GM21786 (cell line): ENCODE measurements around the gene OTUB2.

Source experiments
- ATAC-seq: cut with Tn5 transposase; IDR thresholded peaks from one replicate; pipeline ENCODE4 v1.9.1; 2021; ENCODE audit not compliant: unreplicated experiment

The OTUB2 gene

DNA sequence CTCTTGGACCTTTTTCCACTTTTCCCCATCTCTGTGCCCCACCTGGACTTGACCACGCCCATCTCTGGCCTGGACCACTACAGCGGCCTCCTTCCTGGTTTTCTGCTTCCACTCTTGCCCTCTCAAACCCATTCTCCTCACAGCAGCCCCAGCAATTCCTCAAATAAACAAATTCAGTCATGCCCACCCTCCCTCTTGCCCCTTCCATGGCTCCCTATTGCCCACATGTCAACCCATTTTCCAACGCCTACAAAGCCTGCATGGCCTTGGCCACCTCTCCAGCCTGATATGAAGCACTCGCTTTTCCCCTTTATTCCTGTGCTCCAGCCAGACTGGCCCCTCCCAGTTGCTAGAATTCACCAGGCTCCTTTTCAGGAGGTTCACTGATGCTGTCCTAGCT lies 5.9 kb upstream of the OTUB2 start:
- no peak for ATAC-seq

GRCh38 chr14:94021001-94021400 lies 5.1 kb upstream of the OTUB2 start:
- no peak for ATAC-seq

DNA sequence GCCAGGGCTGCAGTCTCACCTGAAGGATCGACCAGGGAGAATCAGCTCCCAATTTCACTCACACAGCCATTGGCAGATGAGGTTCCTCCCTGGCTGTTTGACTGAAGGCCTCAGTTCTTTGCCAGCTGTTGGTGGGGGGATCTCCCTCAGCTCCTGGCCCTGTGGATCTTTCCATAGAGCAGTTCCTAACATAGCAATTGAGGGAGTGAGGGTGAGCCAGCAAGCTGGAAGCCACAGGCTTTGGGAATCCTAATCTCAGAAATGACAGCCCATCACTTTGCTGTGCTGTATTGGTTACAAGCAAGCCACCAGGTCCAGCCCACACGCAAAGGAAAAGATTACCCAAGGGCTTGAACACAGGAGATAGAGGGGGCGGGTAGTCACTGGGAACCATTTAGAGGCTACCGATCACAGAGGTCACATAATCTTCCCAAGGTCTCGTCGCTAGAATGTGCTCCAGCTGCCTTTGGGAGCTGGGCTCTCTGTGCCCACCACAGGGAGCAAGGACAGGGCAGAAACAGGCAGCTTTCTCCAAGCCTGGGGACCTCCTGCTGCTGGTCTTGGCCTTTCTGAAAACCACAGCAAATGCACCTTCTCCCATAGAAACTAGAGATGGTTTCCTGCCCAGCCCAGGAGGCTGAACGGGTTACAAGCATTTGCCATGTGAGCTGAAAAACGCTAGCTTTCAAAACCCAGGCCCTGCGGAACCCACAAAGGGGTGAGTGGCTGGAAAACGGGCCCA lies 4.6 kb upstream of the OTUB2 start:
- ATAC-seq: no peak

DNA sequence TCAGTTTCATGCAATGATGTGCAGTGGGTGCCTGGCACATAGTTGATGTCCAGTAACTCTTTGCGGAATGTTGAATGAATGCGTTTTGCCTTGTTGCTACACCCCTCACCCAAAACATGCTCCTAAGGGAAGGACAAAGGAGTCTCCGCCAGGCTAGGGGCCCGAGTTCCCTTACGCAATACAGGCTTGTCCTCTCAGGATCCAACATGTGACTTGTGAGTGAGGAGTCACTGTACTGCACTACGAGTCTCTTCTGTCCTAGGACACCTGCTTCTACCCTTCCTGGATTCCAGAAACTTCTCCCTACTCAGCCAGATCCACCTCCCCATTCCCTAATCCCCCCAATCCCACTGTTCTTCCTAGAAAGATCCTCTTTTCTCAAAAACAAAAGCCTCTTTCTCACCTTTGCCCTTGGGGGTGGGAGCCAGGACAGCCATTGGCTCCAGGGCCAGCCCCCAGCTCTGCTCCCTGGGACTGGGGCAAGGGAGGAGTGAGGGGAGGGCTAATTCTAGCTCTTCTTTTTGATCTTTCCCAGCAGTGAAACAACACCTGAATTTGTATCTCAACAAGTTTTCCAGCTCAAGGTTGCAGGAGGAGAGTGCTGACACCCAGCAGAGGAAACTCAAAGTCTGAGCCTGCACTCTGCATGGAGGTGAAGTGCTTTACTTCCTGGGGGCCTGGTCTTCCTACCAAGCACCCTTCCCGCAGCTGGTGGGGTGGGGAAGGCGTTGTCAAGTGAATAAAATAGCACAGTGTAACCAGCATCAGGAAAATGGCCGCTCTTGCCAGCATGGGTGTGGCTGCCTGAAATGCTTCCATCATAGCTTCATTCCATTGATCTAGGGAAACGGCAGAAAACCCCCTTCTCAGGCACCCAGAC lies 3.4 kb upstream of the OTUB2 start:
- no peak for ATAC-seq

DNA sequence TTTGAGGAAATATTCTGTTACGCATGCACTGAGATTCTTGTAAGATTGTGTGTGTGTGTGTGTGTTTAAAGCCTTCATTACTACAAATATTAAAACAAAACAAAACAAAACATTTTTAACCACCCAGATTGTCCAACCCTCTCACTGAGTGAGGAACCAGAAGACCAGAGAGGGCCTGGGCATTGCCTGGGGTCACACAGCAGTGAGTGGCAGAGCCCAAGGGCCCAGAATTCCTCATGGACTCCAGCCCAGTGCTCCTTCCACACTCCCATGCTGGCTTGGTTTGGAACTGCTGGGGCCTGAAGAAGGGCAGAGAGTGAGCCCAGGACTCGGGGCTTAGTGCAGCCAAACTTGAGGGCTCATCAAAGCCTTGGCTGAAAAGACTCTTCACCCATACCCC lies 1.6 kb upstream of the OTUB2 start:
- no peak for ATAC-seq

DNA sequence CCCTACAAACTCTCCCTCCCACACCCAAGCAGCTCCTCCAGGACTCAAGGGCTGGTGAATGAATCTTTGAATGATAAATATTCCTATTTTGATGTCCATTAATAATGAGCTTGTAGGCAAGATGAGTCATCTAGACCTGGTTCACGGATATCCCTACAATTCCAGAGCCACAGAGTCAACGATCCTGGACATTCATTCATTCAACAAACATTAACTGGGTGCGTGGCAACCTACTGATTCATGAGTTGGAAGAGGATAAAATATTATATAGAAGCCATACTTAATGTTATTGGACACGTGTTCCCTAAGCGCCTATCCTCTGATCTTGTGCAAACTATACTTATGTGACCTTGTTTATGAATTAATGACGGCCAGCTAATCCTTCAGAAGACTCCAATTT lies 420 bp upstream of the OTUB2 start:
- ATAC-seq: no peak

DNA sequence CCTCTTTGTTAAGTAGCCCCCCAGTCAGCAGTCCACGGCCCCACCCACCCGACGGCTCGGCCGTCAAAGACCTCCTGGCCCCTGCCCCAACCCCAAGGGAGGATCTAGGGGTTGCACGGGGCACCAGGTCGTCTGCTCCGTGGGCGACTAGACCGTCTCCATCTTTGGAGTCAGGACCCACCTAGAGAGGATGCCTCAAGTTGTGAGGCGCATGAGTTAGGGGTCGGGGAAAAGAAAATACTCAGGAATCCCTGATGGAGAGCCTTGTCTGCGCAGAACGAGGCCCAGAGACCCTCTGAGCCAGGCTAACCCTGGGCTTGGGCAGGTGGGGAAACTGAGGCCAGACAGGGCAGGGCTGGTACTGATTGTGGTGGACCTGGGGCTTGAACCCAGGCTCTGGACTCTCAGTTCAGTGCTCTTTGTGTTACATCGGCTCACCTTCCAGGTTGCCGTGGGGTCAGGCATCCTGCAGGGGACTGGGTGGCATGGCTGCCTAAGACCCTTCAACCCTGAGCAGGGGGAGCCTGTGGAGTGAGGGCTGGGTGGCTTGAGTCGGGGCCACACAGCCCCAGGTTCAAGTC lies 839 bp downstream of the OTUB2 start:
- no peak for ATAC-seq

- ATAC-seq: no peak
Measured at GRCh38 chr14:94027566-94028449, 1.7 kb downstream of the OTUB2 start.

DNA sequence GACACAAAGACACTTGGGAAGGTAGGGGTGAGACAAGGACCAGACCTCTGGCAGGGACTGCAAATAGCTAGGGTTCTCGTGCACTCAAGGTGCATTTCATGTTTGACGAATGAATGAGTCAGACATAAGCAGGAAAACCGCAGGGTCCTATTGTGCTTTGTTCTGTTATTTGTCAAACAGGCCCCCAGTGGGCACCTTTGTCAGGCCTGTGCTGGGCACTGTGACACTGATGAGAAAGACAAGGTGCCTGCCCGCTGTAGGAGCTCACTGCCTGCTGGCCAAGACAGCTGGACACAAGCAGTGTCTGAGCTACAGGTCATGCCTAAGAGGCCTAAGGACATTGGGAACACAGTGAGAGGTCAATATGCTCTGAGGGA lies 2.3 kb downstream of the OTUB2 start:
- ATAC-seq: no peak

- no peak for ATAC-seq
Measured at GRCh38 chr14:94029265-94029664, 3.1 kb downstream of the OTUB2 start.

DNA sequence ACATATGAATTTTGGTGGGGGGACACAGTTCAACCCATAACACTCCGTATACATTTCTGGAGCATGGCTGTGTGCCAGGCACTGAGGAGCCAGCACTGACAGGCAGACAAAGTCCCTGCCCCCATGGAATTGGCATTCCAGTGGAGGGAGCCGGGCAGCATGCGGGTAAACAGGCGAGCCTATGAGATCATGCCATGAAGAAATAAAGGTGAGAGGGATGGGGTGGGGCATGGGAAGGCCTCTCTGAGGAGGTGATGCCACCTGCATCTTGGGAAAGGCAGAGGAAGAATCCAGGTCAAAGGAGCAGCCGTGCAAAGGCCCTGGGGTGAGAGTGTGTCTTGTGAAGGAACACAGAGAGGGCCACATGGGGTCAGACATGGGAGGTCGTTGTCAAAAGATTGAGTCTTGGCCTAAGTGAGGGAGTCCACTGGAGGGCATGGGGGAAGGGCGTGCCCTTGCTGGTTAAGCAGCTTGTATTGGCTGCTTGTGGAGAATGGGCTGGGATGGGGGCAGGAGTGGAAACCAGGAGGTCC lies 3.6 kb downstream of the OTUB2 start:
- ATAC-seq: no peak

DNA sequence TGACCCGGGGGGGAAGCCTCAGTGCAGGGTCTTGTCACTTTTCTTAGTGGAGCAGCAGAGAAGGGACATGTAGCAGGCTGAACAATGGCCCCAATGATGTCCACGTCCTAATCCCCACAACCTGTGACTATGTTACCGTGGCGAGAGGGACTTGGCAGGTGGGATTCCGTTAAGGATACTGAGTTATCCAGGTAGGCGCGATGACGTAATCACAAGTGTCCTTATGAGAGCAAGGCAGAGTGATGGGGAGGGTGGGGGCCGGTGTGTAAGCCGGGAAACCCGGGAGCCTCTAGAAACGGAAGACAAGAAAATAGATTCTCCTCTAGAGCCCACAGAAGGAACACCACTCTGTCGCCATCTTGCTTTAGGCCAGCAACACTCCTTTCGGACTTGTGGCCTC lies 4.4 kb downstream of the OTUB2 start:
- no peak for ATAC-seq

DNA sequence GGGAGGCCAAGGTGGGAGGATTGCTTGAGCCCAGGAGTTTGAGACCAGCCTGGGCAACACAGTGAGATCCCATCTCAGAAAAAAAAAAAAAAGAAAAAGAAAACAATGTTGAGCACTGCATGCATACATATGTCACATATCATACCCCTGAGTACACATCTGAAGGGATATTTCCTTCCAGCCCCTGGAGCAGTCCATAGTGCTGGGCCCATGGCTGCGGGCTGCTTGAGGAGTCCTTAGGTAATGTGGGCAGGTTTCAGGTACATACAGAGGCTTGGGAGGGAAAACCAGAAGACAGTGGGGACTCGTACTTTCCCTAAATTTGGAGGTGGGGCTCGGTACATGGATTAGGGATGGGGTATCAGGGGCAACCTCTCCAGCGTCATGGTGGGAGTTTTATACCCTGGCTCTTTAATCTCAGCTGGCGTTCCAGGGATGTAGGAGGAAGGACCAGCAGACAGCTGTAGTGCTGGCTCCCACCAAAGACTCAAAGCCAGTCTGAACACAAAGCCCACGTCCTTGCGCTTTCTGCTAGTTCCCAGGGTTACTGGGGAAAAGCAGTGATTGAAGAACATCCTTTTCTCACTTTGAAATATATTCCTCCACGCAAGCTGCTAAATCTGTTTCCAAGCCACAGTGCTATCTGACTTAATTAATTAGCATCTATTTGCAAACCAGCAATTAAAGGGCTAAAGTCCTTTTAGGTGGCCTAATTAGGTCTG lies 5.2 kb downstream of the OTUB2 start:
- ATAC-seq: no peak

DNA sequence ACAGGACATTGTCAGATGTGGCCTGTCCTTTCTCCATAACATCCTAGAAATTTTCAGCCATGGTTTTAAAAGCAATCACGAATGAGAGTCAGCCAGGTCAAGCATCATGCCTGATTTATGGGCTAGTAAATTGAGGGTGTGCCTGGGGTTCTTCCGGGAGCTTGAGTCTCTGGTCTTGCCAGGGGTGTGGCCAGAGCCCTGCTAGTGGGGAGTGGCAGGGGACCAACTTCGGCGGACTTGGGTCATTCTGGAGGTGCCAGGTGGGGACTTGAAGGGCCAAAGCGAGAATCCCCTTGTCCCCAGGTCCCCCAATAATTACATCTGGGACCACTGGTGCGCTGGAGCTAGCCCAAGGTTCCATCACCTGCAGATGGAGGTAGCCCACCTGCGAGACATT lies 5.7 kb downstream of the OTUB2 start:
- no peak for ATAC-seq

GRCh38 chr14:94034886-94035285 lies 8.7 kb downstream of the OTUB2 start:
- ATAC-seq: no peak

DNA sequence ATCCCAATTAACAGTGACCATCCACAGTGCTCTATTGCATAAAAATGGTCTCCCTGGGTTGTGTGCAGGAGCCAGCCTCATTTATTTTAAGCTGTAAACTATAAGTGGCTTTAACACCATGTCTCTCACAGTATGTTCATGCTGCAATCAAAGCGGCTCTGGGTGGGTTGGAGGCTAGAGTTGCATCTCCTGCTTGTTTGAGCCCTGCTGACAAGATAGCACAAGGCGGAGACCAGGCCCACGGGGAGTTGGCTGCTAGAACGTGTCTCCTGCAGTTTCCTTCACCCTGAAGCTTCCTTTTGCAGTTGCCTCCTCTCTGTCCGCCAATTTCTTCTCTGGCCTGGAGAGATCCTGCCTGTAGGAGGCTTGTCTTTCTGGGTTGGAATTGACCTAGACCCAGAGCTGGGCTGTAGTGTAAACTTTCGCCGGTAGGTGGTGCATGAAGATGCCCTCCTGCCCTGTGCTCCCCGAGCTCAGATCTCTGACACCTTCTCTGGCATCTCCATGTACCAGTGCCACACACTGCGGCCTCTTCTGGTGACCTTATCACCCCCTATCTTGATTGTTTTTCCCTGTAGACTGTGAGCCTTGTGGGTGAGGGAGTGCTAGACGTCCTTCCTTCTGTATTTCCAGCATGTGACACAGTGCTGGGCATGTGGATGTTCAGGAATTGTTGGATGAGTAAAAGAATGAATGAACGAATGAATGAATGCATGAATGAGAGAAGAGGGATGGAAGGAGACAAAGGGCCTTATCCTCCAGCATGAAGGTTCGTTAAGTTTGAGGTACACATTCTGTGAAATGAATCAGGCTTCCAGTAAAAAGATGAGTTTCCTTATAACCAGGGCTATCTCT lies 10.4 kb downstream of the OTUB2 start:
- peak; percentile 93 for ATAC-seq

DNA sequence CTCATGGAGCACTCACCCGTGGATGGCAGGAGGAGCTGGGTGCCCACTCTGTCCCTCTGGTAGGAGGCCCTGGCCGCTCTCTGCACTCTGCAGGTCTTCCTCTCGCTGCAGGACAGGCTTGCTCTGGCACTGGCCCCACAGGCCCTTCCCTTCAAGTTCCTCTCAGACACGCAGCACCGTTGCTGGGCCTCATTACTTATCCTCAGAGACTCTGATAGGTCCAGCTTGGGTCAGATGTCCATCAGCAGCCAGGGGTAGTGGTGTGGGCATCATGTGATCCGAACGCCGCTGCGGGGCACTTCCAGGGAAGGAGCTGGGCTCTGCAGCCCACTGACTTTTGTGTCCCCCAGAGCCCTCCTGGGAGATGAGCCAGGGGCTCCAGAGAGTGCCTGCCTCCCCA lies 11.8 kb downstream of the OTUB2 start:
- no peak for ATAC-seq

GRCh38 chr14:94038510-94038909 lies 12.4 kb downstream of the OTUB2 start:
- ATAC-seq: no peak

GRCh38 chr14:94038921-94039629 lies 12.9 kb downstream of the OTUB2 start:
- no peak for ATAC-seq
